HG03064 (cell line): Measurements from ENCODE around the gene C8A.

ENCODE experiments used
- ATAC-seq: cut with Tn5 transposase; IDR thresholded peaks from one replicate; pipeline ENCODE4 v1.9.1; 2021; ENCODE audit warnings: low read depth; ENCODE audit not compliant: unreplicated experiment

C8A gene

DNA sequence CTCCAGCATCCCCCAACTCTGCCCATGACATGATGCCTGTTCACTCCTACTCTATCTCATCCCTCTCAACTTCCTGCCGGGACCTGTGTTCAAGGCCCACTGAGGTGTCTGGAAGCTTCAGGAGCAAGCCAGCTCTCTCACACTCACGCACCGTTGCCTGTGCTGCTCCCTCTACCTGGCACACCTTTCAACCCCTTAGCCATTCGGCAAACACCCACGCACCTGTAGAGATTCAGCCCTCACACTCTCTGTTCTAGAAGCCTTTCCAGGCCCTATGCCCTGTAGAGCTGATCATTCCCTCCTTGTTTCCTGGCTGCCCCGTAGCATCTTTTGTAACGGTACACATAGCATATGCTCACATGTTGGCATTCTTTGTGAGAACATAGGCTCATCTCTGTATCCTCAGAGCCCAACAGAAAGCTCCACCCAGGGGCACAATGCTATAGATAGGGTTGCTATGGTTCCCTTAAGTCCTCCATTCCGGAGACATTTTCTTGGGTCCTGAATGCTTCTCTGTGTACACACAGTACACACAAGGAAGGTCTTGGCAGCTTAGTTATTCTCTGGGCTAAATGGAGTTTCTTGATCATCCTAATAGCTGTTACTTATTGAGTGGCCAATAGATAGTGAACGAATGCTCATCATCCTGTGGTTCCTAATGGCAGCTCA, 109.9 kb downstream of the C8A start:
- ATAC-seq, result no peak

- no peak for ATAC-seq
Measured at GRCh38 chr1:56965191-56965590, 110.6 kb downstream of the C8A start.

DNA sequence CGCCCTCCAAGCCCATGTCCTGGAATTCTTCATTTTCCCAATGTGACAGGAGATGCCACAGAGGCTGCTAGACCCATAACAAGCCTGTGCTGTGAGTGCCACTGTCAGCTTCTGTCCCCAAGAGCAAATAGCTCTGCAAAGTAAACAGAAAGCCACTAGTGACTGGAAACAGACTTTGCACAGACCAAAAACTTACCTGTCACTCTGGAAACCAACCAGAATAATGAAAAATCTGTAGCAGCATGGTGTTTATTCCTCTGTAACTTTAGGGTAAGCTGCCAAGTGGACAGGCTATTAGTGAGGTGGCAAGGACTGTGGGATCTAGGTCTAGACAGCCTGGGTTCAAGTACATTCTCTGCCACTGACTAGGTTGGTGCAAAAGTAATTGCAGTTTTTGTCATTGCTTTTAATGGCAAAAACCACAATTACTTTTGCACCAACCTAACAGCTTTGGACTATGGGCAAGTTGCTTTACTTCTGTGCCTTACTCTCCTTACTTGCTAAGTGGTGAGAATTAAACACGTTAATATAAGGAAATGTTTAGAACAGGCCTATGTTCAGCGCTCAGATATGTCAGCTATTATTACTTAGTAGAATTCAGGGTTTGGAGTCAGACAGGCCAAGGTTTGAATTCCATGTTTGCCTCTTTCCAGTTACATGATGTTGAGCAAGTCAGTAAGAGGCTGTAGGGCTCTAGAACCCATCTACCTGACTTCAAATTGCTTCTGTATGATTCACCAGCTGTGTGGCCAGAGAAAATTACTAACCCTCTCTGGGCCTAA, 111.5 kb downstream of the C8A start, which contains the start of gene C8B:
C8B (minus strand) TSS at position 100 of the 782 bp plus-strand sequence; CDS start at position 33, 67 bp downstream.
- no peak for ATAC-seq

GRCh38 chr1:56966698-56966999, 112.1 kb downstream of the C8A start:
- no peak for ATAC-seq

DNA sequence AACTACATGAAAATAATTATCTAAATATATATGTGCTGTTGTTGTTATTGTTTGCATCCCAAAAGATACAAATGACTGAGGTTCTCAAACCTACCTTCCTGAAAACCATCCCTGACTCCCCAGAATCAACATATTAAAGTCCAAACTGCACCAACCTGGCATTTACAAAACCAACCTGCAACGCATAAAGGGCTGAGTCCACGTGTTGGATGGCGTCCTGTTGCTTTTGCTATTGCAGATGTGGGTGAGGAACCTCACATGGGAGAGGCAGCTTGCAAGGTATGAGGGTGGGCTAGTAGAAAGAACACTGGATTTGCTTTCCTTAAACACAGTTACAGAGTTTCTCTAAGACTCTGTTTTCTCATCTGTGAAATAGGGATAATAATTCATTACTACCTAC, 112.8 kb downstream of the C8A start:
- no peak for ATAC-seq
